ENCODE data around the gene ROR2. TPM values are rescaled to one million over a fixed set of nuclear protein-coding genes. Genes with fewer than 3 reads are reported as not detected.

ROR2 gene
- total RNA-seq, 8 experiments from 2014 or later = 0.32 to 26.3 (median 7.4) TPM

- ATAC-seq (replicated peaks in 6 of 8) = no peak
- H3K27ac ChIP-seq = no peak overlapping the region
- no peak overlapping the region for H3K4me3 ChIP-seq
- in situ Hi-C loops (cut with MboI; ENCODE audit: low pct_unique_long_range_greater_than_20kb in 2 of 9, low sequenced_read_pairs in 9 of 9, unreplicated experiment in 9 of 9) = no loop called here
- WGBS, 10 experiments = 45 to 100% (median 90%) methylated on average over 1 to 3 of the region's 3 CpGs; no CpG with 5 or more reads in 2 of the 10 experiments
- no peaks in the 10 kb centered on the region for H3K4me1 ChIP-seq (replicated peaks in 1 of 2)
Measured at GRCh38 chr9:91599564-91599963, 350.5 kb downstream of the ROR2 start.

DNA sequence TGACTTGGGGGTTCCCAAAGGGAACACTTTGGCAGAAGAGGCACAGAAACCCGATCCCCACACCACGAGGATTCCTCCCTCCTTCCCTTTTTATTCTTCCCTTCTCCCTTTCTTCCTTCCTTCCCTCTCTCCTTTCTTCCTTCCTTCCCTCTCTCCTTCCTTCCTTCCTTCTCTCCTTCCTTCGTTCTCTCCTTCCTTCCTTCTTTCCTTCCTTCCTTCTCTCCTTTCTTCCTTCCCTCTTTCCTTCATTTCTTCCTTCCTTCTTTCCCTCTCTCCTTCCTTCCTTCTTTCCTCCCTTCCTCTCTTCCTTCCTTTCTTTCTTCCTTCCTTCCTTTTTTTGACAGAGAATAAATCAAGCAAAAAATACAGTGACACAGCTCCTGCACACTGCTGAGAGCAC lies 358.4 kb downstream of the ROR2 start:
- H3K27ac ChIP-seq = no peak overlapping the region
- H3K4me1 ChIP-seq (replicated peaks in 1 of 2) = no peaks in the 10 kb centered on the region
- no peak for ATAC-seq (replicated peaks in 6 of 8)
- no peak overlapping the region for H3K4me3 ChIP-seq
- in situ Hi-C loops (cut with MboI; ENCODE audit: low pct_unique_long_range_greater_than_20kb in 2 of 9, low sequenced_read_pairs in 9 of 9, unreplicated experiment in 9 of 9) = no loop called here
- 22 to 81% (median 62%) methylated on average over 1 to 3 of the region's 3 CpGs for WGBS, 10 experiments

DNA sequence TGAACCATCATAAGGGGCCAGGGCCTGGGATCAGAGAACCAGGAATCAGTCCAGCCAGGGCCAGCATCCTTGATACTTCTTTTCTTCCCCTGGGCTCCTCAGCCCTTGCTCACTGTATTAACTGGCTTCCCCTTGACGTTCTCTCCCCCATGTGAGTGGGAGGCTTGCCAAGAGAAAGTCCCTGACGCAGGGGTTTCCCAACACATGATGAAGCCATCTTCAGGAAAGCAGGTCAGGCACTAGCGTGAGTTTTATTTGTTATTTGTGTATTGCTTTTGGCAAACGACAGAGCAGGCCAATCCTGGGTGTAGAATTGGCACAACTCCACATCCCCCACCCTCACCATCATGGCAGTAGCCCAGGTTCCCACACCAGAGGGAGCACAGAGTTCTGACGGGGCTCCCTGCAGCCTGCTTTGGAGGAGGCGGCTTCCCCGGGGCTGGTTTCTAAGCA lies 360.9 kb downstream of the ROR2 start:
- Histone ChIP-seq H3K27ac (no peak overlapping the region), H3K4me3 (no peak overlapping the region), H3K4me1 (replicated peaks in 1 of 2) (no peaks in the 10 kb centered on the region)
- WGBS, 10 experiments = 0 to 64% (median 45%) methylated on average over 1 to 3 of the region's 7 CpGs; no CpG with 5 or more reads in 6 of the 10 experiments
- in situ Hi-C loops (cut with MboI; ENCODE audit: low pct_unique_long_range_greater_than_20kb in 2 of 9, low sequenced_read_pairs in 9 of 9, unreplicated experiment in 9 of 9) = no loop called here
- ATAC-seq (replicated peaks in 6 of 8) = peak in 4 of 8 experiments; percentile 20 to 56 (median 39)

DNA sequence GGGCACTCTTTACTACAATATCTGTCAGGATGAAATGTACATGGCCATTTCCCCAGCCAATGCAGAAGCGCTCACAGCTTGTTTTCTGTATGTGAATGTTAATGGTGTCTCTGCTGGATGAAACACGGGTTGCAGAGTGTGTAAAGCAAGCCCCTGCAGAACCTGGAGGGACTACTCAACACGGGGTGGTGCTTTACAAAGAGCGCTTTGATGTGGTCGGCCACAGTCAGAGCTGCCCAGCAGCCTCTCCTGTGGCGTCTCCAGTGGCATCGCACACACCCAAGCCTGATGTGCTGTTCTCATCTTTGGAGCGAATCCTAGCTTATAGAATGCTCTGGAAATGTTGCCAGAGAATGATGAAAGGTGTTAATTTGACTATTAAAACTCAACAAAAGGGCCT lies 363.7 kb downstream of the ROR2 start:
- no peaks in the 10 kb centered on the region for H3K4me1 ChIP-seq (replicated peaks in 1 of 2)
- in situ Hi-C loops (cut with MboI; ENCODE audit: low pct_unique_long_range_greater_than_20kb in 2 of 9, low sequenced_read_pairs in 9 of 9, unreplicated experiment in 9 of 9) = no loop called here
- no peak overlapping the region for H3K27ac ChIP-seq
- ATAC-seq (replicated peaks in 6 of 8) = no peak
- no peak overlapping the region for H3K4me3 ChIP-seq
- 35 to 86% (median 70%) methylated on average over 2 to 5 of the region's 8 CpGs; no CpG with 5 or more reads in 4 of the 10 experiments for WGBS, 10 experiments

- no peak for ATAC-seq (replicated peaks in 6 of 8)
- no peak overlapping the region for H3K27ac ChIP-seq
- no peak overlapping the region for H3K4me3 ChIP-seq
- in situ Hi-C loops (cut with MboI; ENCODE audit: low pct_unique_long_range_greater_than_20kb in 2 of 9, low sequenced_read_pairs in 9 of 9, unreplicated experiment in 9 of 9) = no loop called here
- no peaks in the 10 kb centered on the region for H3K4me1 ChIP-seq (replicated peaks in 1 of 2)
- 20 to 94% (median 90%) methylated on average over 2 to 6 of the region's 9 CpGs; no CpG with 5 or more reads in 6 of the 10 experiments for WGBS, 10 experiments
Measured at GRCh38 chr9:91583966-91584365, 366.1 kb downstream of the ROR2 start.

- no peak overlapping the region for H3K27ac ChIP-seq
- H3K4me3 ChIP-seq = no peak overlapping the region
- no peaks in the 10 kb centered on the region for H3K4me1 ChIP-seq (replicated peaks in 1 of 2)
- in situ Hi-C loops (cut with MboI; ENCODE audit: low pct_unique_long_range_greater_than_20kb in 2 of 9, low sequenced_read_pairs in 9 of 9, unreplicated experiment in 9 of 9) = no loop called here
- ATAC-seq (replicated peaks in 6 of 8) = no peak
Measured at GRCh38 chr9:91583161-91583875, 366.7 kb downstream of the ROR2 start.

- in situ Hi-C loops (cut with MboI; ENCODE audit: low pct_unique_long_range_greater_than_20kb in 2 of 9, low sequenced_read_pairs in 9 of 9, unreplicated experiment in 9 of 9) = no loop called here
- peaks cover 5 to 7% of the 10 kb centered on the region in 2 donors for H3K4me1 ChIP-seq (replicated peaks in 1 of 2)
- H3K4me3 ChIP-seq = no peak overlapping the region
- ATAC-seq (replicated peaks in 6 of 8) = no peak
- WGBS, 10 experiments = 56 to 98% (median 83%) methylated on average over 1 to 4 of the region's 4 CpGs; no CpG with 5 or more reads in 3 of the 10 experiments
- H3K27ac ChIP-seq = no peak overlapping the region
Measured at GRCh38 chr9:91582181-91582580, 367.8 kb downstream of the ROR2 start.

DNA sequence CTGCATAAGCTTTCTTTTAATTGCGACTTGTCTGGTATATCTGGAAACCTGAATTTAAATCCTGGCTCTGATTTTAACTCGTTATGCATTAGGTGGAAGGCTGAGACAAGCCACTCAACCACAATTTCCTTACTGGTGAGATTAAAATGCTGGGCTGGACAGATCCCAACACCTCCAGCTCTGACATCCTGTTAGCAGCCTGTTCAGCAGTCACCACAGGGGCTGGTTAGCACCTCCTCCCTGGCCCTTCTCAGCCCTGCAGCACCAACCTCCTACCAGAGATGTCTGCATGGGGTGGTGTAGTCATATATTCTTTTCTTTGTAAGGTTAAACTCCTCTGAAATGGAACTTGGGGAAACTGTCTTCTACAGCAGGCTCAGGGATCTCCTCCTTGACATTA lies 369.9 kb downstream of the ROR2 start:
- no peak overlapping the region for H3K4me3 ChIP-seq
- in situ Hi-C loops (cut with MboI; ENCODE audit: low pct_unique_long_range_greater_than_20kb in 2 of 9, low sequenced_read_pairs in 9 of 9, unreplicated experiment in 9 of 9) = no loop called here
- WGBS, 10 experiments = 0 to 88% (median 55%) methylated on average over 1 to 2 of the region's 2 CpGs; no CpG with 5 or more reads in 1 of the 10 experiments

DNA sequence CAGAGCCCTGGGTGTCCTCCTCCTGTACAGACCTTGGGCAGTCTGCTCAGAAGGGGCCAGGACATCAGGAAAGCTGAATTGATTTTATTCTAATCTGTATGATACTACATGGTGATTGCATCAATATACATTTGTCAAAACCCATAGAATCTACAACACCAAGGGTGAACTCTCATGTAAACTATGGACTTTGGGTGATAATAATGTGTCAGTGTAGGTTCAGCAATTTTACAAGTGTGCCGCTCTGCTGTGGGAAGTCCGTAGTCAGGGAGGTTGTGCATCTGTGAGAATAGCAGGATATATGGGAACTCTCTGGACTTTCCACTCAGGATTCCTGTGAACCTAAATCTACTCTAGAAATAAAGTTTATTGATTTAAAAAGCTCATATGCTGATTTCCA lies 371.1 kb downstream of the ROR2 start:
- WGBS, 10 experiments = 73 to 100% (median 94%) methylated on average over 1 to 2 of the region's 2 CpGs; no CpG with 5 or more reads in 2 of the 10 experiments
- in situ Hi-C loops (cut with MboI; ENCODE audit: low pct_unique_long_range_greater_than_20kb in 2 of 9, low sequenced_read_pairs in 9 of 9, unreplicated experiment in 9 of 9) = no loop called here
- Histone ChIP-seq H3K4me1 (replicated peaks in 1 of 2) (peaks cover 6 to 7% of the 10 kb centered on the region in 2 donors), H3K27ac (no peak overlapping the region), H3K4me3 (no peak overlapping the region)
- ATAC-seq (replicated peaks in 6 of 8) = no peak

More for the DNA sequence above, 369.9 kb downstream of the ROR2 start:
- peak in 3 of 8 experiments; percentile 34 to 61 (median 61) for ATAC-seq (replicated peaks in 6 of 8)
- H3K4me1 ChIP-seq (replicated peaks in 1 of 2) = peaks cover 6 to 7% of the 10 kb centered on the region in 2 donors
- H3K27ac ChIP-seq = no peak overlapping the region

DNA sequence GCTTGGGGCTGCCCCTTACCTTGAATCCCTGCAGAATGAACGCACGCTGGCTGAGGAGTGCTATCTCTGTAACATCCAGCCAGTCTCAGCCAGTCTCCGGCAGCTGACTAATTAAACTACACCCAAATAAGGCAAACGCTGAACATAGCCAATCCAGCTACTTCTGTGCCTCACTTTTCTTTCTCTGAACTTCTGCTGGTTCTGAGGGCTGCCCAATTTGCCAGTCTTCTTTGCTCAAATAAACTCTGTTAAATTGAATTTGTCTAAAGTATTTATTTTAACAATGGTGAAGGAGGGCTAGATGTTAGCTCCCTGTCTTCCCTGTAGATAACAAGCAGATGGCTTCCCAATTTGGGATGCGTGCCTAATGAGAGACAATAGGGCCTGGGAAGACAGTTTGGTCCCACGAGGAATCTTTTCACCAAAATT lies 372.4 kb downstream of the ROR2 start:
- in situ Hi-C loops (cut with MboI; ENCODE audit: low pct_unique_long_range_greater_than_20kb in 2 of 9, low sequenced_read_pairs in 9 of 9, unreplicated experiment in 9 of 9) = no loop called here
- no peak overlapping the region for H3K4me3 ChIP-seq
- H3K27ac ChIP-seq = no peak overlapping the region
- H3K4me1 ChIP-seq (replicated peaks in 1 of 2) = peaks cover 6 to 7% of the 10 kb centered on the region in 2 donors
- peak in 5 of 8 experiments; percentile 71 to 89 (median 82) for ATAC-seq (replicated peaks in 6 of 8)
- WGBS, 10 experiments = 20 to 78% (median 40%) methylated on average over 1 to 5 of the region's 6 CpGs

DNA sequence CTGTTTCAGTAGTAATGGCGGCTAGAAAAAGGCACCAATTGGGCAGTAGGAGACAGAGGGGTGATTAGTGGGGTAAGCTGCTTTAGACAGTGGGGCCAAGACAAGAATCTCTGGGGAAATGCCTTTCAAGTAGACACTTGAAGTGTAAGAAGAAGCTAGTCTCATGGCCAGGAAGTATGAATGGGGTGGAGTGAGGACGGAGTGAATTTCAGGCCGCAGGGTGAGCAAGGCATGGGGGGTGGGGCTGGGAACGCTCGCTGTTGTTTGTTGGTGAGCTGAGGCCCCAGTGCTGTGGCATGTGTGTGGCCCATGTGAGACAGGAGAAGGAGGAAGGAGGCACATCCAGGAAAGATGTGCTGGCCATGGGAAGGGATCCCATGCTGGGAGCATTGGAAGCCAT lies 377.2 kb downstream of the ROR2 start:
- no peak overlapping the region for H3K4me3 ChIP-seq
- in situ Hi-C loops (cut with MboI; ENCODE audit: low pct_unique_long_range_greater_than_20kb in 2 of 9, low sequenced_read_pairs in 9 of 9, unreplicated experiment in 9 of 9) = no loop called here
- H3K27ac ChIP-seq = no peak overlapping the region
- WGBS, 10 experiments = 50 to 100% (median 90%) methylated on average over 1 to 4 of the region's 5 CpGs; no CpG with 5 or more reads in 1 of the 10 experiments
- peaks cover 6 to 11% of the 10 kb centered on the region in 2 donors for H3K4me1 ChIP-seq (replicated peaks in 1 of 2)
- ATAC-seq (replicated peaks in 6 of 8) = no peak

DNA sequence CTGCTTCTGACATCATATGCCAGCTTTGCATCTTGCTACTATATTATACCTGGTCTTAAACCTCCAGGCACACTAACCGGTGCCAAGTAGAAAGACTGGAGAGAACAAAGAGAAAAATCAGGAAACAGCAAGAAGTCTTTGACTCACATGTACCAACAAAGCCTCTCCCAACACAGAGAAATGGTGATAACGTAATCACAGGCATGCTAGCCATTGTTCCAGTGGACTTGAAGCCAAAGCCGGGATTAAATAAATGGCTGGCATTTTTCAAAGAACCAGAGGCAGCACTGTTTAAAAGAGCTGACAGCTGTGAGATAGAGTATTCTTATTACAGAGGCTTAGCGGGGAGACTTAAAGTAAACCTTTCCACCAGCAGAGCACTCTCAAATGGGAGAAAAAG lies 378.0 kb downstream of the ROR2 start:
- Histone ChIP-seq H3K27ac (no peak overlapping the region), H3K4me3 (no peak overlapping the region), H3K4me1 (replicated peaks in 1 of 2) (peaks cover 0 to 6% of the 10 kb centered on the region in 2 donors)
- in situ Hi-C loops (cut with MboI; ENCODE audit: low pct_unique_long_range_greater_than_20kb in 2 of 9, low sequenced_read_pairs in 9 of 9, unreplicated experiment in 9 of 9) = no loop called here
- ATAC-seq (replicated peaks in 6 of 8) = peak in 5 of 8 experiments; percentile 39 to 93 (median 55)
- WGBS, 10 experiments = 0 to 61% (median 40%) methylated on average over 1 to 4 of the region's 4 CpGs; no CpG with 5 or more reads in 1 of the 10 experiments

- Histone ChIP-seq H3K27ac (no peak overlapping the region), H3K4me3 (no peak overlapping the region), H3K4me1 (replicated peaks in 1 of 2) (peaks cover 0 to 6% of the 10 kb centered on the region in 2 donors)
- no peak for ATAC-seq (replicated peaks in 6 of 8)
- in situ Hi-C loops (cut with MboI; ENCODE audit: low pct_unique_long_range_greater_than_20kb in 2 of 9, low sequenced_read_pairs in 9 of 9, unreplicated experiment in 9 of 9) = no loop called here
Measured at GRCh38 chr9:91571036-91571435, 379.0 kb downstream of the ROR2 start.
